Endothelial cell of umbilical vein (primary cell): ENCODE data around the gene DNAJC28. TPM values are rescaled to one million over a fixed set of nuclear protein-coding genes. Genes with fewer than 3 reads are reported as not detected.

Source experiments
- BruUV-seq: library from RNA; stranded (reverse); fragments of 400-500 nt; replicated peaks from 2 replicates; lab custom pipeline; 2021; lab: Mats Ljungman, UMichigan
- CTCF ChIA-PET: fragments of 300-600, 350-600 bp; sonication (Branson Sonifier 250); formaldehyde crosslinking; loops from one replicate; lab custom pipeline; 2021; ENCODE audit warnings: antibody characterized with exemption, inconsistent platforms; lab: Charles Lee
- POLR2A ChIA-PET: fragments of 300-600, 350-600 bp; sonication (Branson Sonifier 250); formaldehyde crosslinking; loops from one replicate; lab custom pipeline; 2021; ENCODE audit warnings: antibody characterized with exemption, inconsistent platforms; lab: Charles Lee
- DNase-seq: peaks from one replicate; pipeline ENCODE4 v3.0.0-alpha.2; 2011; ENCODE audit warnings: low read depth, low spot score
- FAIRE-seq: peaks from 2 replicates; lab custom pipeline; 2011; peaks lifted over from hg19 to GRCh38; lab: Jason Lieb, UNC
- H2AFZ ChIP-seq: 2 replicates; pipeline ENCODE4 v1.6.0; 2012; ENCODE audit warnings: low read depth, low read length, control low read depth, inconsistent platforms
- H3K27ac ChIP-seq: 2 replicates; pipeline ENCODE4 v1.5.1; 2011; ENCODE audit warnings: low read depth, mild to moderate bottlenecking, control low read depth, low read length, moderate library complexity; ENCODE audit not compliant: insufficient read depth
- H3K27me3 ChIP-seq, 2 experiments: 2 replicates each; pipeline versions ENCODE4 v1.6.0 to v1.6.1; 2011; ENCODE audit warnings: low read length in 2 of 2, mixed read lengths in 1 of 2; ENCODE audit not compliant: control insufficient read depth in 2 of 2, insufficient read depth in 2 of 2
- H3K36me3 ChIP-seq, 2 experiments: 2 replicates in 1 of 2; 3 replicates in 1 of 2; pipeline ENCODE4 v1.5.1; 2011; ENCODE audit warnings: low read length in 2 of 2, mild to moderate bottlenecking in 1 of 2, moderate library complexity in 1 of 2; ENCODE audit not compliant: control insufficient read depth in 2 of 2, insufficient read depth in 2 of 2; ENCODE audit errors: extremely low read depth in 1 of 2
- H3K4me1 ChIP-seq: 3 replicates; pipeline ENCODE4 v1.5.1; 2011; ENCODE audit warnings: mild to moderate bottlenecking, low read length; ENCODE audit not compliant: control insufficient read depth, insufficient read depth; ENCODE audit errors: extremely low read depth
- H3K4me2 ChIP-seq: 2 replicates; pipeline ENCODE4 v1.6.1; 2011; ENCODE audit warnings: low read length, control low read depth, mixed read lengths; ENCODE audit not compliant: insufficient read depth
- H3K4me3 ChIP-seq, 3 experiments: fragments of 200-600 bp in 1 of 3; sonication (generic), shearing (Covaris generic) in 1 of 3; replicated peaks in 1 of 3; 2 replicates each; pipeline ENCODE4 v1.5.1; 2011 to 2016; ENCODE audit warnings: control low read depth in 3 of 3, low read length in 3 of 3, mild to moderate bottlenecking in 2 of 3, inconsistent platforms in 1 of 3, low read depth in 1 of 3, moderate library complexity in 1 of 3; ENCODE audit not compliant: insufficient read depth in 1 of 3
- H3K79me2 ChIP-seq: 2 replicates; pipeline ENCODE4 v1.6.0; 2012; ENCODE audit warnings: low read length, inconsistent platforms; ENCODE audit not compliant: control insufficient read depth, insufficient read depth
- H3K9ac ChIP-seq: replicated peaks from 2 replicates; pipeline ENCODE3; 2011; ENCODE audit warnings: low read length, control low read depth; ENCODE audit not compliant: insufficient read depth; ENCODE audit errors: extremely low read depth
- H3K9me1 ChIP-seq: replicated peaks from 3 replicates; pipeline ENCODE4 v1.6.0; 2011; ENCODE audit warnings: mild to moderate bottlenecking, low read length; ENCODE audit not compliant: control insufficient read depth, insufficient read depth; ENCODE audit errors: extremely low read depth
- H3K9me3 ChIP-seq: replicated peaks from 2 replicates; pipeline ENCODE4 v1.5.1; 2012; ENCODE audit warnings: low read length, inconsistent platforms; ENCODE audit not compliant: control insufficient read depth, insufficient read depth
- H4K20me1 ChIP-seq: replicated peaks from 2 replicates; pipeline ENCODE3; 2011; ENCODE audit warnings: mild to moderate bottlenecking, low read length; ENCODE audit not compliant: control insufficient read depth, insufficient read depth; ENCODE audit errors: extremely low read depth
- CTCF ChIP-seq, 2 donors: IDR thresholded peaks; 1 replicate in 1 of 2; 2 replicates in 1 of 2; pipeline ENCODE4 v1.5.1; 2011; ENCODE audit warnings: low read length in 2 of 2, mild to moderate bottlenecking in 2 of 2, moderate library complexity in 2 of 2, control low read depth in 1 of 2, inconsistent platforms in 1 of 2, low read depth in 1 of 2; ENCODE audit not compliant: insufficient read depth in 1 of 2; ENCODE audit errors: extremely low read depth in 1 of 2
- EZH2 ChIP-seq: IDR thresholded peaks from 2 replicates; pipeline ENCODE4 v1.6.1; 2012; ENCODE audit warnings: borderline replicate concordance, low read depth, mild to moderate bottlenecking, moderate library complexity, low read length, inconsistent platforms; ENCODE audit not compliant: severe bottlenecking
- FOS ChIP-seq: IDR thresholded peaks from 2 replicates; pipeline ENCODE4 v1.6.1; 2011; ENCODE audit warnings: mild to moderate bottlenecking, low read length, moderate library complexity, borderline replicate concordance; ENCODE audit not compliant: insufficient read depth
- GATA2 ChIP-seq: IDR thresholded peaks from 2 replicates; pipeline ENCODE4 v1.7.0; 2011; ENCODE audit warnings: low read depth, mild to moderate bottlenecking, moderate library complexity, mixed read lengths, low read length; ENCODE audit not compliant: insufficient read length, insufficient read depth
- JUN ChIP-seq: IDR thresholded peaks from 2 replicates; pipeline ENCODE4 v1.6.1; 2011; ENCODE audit warnings: borderline replicate concordance, low read depth; ENCODE audit not compliant: insufficient read length, insufficient read depth
- MYC ChIP-seq: IDR thresholded peaks from one replicate; pipeline ENCODE4 v1.6.1; 2011; ENCODE audit warnings: mild to moderate bottlenecking, low read depth, low read length
- POLR2A ChIP-seq: IDR thresholded peaks from 2 replicates; pipeline ENCODE4 v1.6.1; 2012; ENCODE audit warnings: low read depth, mild to moderate bottlenecking, control low read depth, low read length
- POLR2AphosphoS5 ChIP-seq: IDR thresholded peaks from 2 replicates; pipeline ENCODE4 v1.6.1; 2012; ENCODE audit warnings: low read depth, mild to moderate bottlenecking, control low read depth, low read length, moderate library complexity; ENCODE audit not compliant: insufficient read depth
- dilution Hi-C: fragments of 300-500 bp; cut with MboI; formaldehyde crosslinking; loops from one replicate; pipeline ENCODE4 v1.15.0; 2019; ENCODE audit warnings: low sequenced_read_pairs; ENCODE audit not compliant: extremely low pct_ligation_motif_present
- intact Hi-C: fragments of 100-400 bp; cut with micrococcal nuclease; formaldehyde crosslinking; loops from one replicate; pipeline ENCODE4 v1.10.0; 2022
- polyA plus RNA-seq, 4 experiments: library from polyadenylated mRNA; depleted of rRNA in 3 of 4; stranded (reverse) in 3 of 4; unstranded in 1 of 4; fragments of >200 nt; gene quantifications; 2 replicates each; pipeline versions ENCODE4 v1.2.1 to v1.2.3, GENCODE V29; 2011 to 2012; ENCODE audit warnings: missing spikeins in 1 of 4
- total RNA-seq: library from RNA; stranded (reverse); gene quantifications from 2 replicates; pipeline ENCODE4 v1.2.3, GENCODE V29; 2021
- TF ChIP-seq, protein P1 (sequence below): IDR thresholded peaks from 2 replicates; pipeline ENCODE4 v1.6.1; 2011; ENCODE audit not compliant: insufficient read depth, insufficient read length

The DNAJC28 gene
- total and polyA plus RNA-seq, 2 donors (not counting 3 experiments of a cell fraction or from before 2014, with no cell fraction given) = 0.19 to 0.82 TPM

DNA sequence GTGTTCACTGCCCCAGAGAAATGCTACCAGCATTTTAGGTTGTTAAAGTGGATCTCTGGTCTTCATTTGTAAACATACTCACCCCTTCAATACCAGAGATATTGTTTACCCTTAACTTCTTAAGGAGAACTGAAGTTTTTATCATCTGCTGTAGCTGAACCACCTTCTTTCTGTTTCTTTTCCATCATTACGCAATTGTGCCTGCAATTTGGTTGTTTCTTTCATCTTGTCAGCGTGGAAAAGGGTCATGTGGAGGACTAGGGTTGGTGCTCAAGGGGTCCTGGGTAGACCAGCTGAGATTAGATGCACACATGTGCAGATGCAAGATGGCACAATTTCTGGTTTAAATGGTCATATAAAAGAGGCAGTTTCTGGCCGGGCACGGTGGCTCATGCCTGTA lies 27.4 kb upstream of the DNAJC28 start:
- H3K9me1 ChIP-seq = no peaks in the 10 kb centered on the region
- no peak overlapping the region for H2AFZ ChIP-seq
- H3K36me3 ChIP-seq = peaks cover 15 to 20% of the 10 kb centered on the region in 2 experiments
- no peaks in the 10 kb centered on the region for H4K20me1 ChIP-seq
- no peaks in the 10 kb centered on the region for H3K9me3 ChIP-seq
- H3K4me2 ChIP-seq = no peak overlapping the region
- dilution Hi-C loops = no loop called here
- no peak overlapping the region for H3K9ac ChIP-seq
- no peak overlapping the region for H3K4me3 ChIP-seq
- H3K27me3 ChIP-seq = no peaks in the 10 kb centered on the region
- no peak overlapping the region for H3K27ac ChIP-seq
- H3K79me2 ChIP-seq = no peaks in the 10 kb centered on the region
- ChIA-PET CTCF (interaction anchor here (0.7 to 2.0 kb wide), 5 partner anchors 8 to 74 kb away, joined by 3 to 4 read pairs (median 3); no protein-coding TSS in a partner anchor), POLR2A (no interaction called here)
- intact Hi-C loops = no loop called here
- no TSS peak for BruUV-seq
- H3K4me1 ChIP-seq = no peaks in the 10 kb centered on the region
- no peak for DNase-seq
- no peak for TF ChIP-seq FOS
- no peak for TF ChIP-seq POLR2A
- TF ChIP-seq EZH2 = no peak
- no peak for TF ChIP-seq JUN
- no peak for TF ChIP-seq POLR2AphosphoS5
- TF ChIP-seq, protein P1, sequence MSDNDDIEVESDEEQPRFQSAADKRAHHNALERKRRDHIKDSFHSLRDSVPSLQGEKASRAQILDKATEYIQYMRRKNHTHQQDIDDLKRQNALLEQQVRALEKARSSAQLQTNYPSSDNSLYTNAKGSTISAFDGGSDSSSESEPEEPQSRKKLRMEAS = no peak
- TF ChIP-seq GATA2 = no peak
- TF ChIP-seq MYC = no peak
- no peak for TF ChIP-seq CTCF (IDR thresholded peaks at IDR 0.05; ENCODE audit: extremely low read depth in 1 of 2, insufficient read depth in 1 of 2, low read depth in 1 of 2, low read length in 2 of 2)
- no peak for FAIRE-seq
